BLaER1 (cell line): Measurements from ENCODE around the gene CR1L.
A peak's percentile ranks its signal among the peaks of the same experiment; 100 is the strongest.
"Not testable (repeated sequence)": the region's sequence is repeated elsewhere in the genome, so short reads cannot be mapped to it uniquely, and the experiment has no call there.

Source experiments
- H3K27ac ChIP-seq: shearing (Covaris generic); formaldehyde crosslinking; 2 replicates; pipeline ENCODE4 v1.8.1; 2022
- H3K27me3 ChIP-seq: shearing (Covaris generic); formaldehyde crosslinking; 2 replicates; pipeline ENCODE4 v1.8.1; 2022
- H3K36me3 ChIP-seq: shearing (Covaris generic); formaldehyde crosslinking; 2 replicates; pipeline ENCODE4 v1.8.1; 2022
- H3K4me1 ChIP-seq: shearing (Covaris generic); formaldehyde crosslinking; 2 replicates; pipeline ENCODE4 v1.8.1; 2022
- H3K4me2 ChIP-seq: shearing (Covaris generic); formaldehyde crosslinking; 2 replicates; pipeline ENCODE4 v1.8.1; 2022
- H3K4me3 ChIP-seq: shearing (Covaris generic); formaldehyde crosslinking; 2 replicates; pipeline ENCODE4 v1.8.1; 2022
- H3K9ac ChIP-seq: shearing (Covaris generic); formaldehyde crosslinking; 2 replicates; pipeline ENCODE4 v1.8.1; 2022
- H3K9me3 ChIP-seq: shearing (Covaris generic); formaldehyde crosslinking; 2 replicates; pipeline ENCODE4 v1.8.1; 2022
- H4K20me1 ChIP-seq: shearing (Covaris generic); formaldehyde crosslinking; 2 replicates; pipeline ENCODE4 v1.8.1; 2022
- Cebpa-rat ChIP-seq: shearing (Covaris generic); IDR thresholded peaks from 2 replicates; pipeline ENCODE4 v1.8.1; 2022

The CR1L gene

DNA sequence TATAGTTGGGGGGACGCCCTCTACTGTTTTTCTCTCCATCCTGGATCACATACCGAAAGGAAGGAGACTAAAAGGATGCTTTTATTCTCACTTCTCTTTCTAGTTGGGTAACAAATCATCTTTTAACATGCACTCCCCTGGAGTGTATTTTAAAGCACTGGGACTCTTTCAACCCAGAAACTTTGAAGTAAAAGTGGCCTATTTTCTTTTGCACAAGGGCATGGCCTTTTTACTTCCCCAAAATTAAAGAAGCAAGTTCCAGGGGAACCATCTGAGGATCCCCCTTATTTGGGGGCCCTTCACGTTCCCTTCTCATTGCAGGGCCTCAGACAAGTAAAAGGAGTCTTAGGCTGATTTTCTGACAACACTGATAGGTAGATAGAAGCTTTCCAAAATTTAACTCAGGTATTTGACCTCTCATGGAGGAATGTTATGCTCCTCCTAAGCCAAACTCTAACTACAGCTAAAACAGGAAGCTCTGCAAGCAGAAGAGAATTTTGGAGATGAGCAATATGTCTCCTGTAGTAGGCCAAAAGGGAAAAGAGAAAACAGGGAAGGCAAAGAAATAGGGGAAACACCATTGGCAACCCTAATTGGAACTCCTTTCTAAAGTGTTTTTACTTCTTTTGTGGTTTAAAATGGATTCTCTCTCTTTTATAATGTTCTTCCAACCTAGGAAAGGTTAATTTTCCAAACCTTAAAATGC is 98.1 kb downstream of the CR1L start:
- Histone ChIP-seq H3K36me3 (no peaks in the 10 kb centered on the region), H3K4me3 (no peak overlapping the region), H3K27ac (no peak overlapping the region), H3K9me3 (no peaks in the 10 kb centered on the region), H4K20me1 (no peaks in the 10 kb centered on the region), H3K4me2 (no peak overlapping the region), H3K4me1 (no peaks in the 10 kb centered on the region), H3K27me3 (no peaks in the 10 kb centered on the region), H3K9ac (no peak overlapping the region)
- no peak for TF ChIP-seq Cebpa-rat

DNA sequence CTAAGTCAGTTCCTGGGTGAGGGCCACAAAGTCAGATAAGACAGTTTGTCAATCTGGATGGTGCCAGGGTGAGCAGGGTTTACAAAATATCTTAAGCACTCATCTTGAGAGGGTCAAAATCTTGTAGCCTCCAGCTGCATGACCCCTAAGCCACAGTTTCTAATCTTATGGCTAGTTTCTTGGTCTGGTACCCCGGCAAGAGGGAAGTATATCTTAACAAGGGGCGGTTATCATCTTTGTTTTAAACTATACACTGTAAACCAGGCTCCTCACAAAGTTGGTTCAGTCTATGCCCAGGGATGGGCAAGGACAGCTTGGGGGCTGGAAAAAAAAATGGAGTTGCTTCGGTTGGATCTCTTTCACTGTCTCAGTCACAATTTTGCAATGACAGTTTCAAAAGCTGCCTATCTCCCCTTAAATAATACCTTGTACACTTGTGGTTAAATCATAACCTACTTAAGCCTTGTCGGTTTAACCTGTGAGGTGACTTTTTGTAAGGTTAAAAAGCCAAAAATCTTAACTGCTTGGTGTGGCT is 99.1 kb downstream of the CR1L start:
- no peak overlapping the region for H3K4me2 ChIP-seq
- no peaks in the 10 kb centered on the region for H3K9me3 ChIP-seq
- no peak overlapping the region for H3K4me3 ChIP-seq
- H3K4me1 ChIP-seq = no peaks in the 10 kb centered on the region
- no peaks in the 10 kb centered on the region for H3K27me3 ChIP-seq
- no peak overlapping the region for H3K27ac ChIP-seq
- no peak overlapping the region for H3K9ac ChIP-seq
- H3K36me3 ChIP-seq = no peaks in the 10 kb centered on the region
- TF ChIP-seq Cebpa-rat = no peak
- H4K20me1 ChIP-seq = no peaks in the 10 kb centered on the region

DNA sequence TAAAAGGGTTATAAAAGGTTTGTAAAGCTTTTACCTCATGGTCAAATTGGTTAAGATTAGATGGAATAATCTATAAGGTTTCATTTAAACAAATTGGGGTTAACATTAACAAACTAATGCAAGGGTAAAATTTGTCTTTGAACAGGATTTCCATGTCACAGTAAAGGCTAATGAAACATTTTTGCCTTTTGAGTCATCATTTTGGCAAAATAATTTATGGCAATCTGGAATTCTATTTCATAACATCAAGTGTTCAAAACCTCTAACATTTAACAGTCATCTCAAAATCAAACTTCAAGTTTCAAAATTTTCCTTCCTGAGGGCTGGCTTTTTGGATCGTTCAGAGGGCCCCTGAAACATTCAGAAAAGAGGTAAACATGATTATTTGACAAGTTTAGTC is 100.4 kb downstream of the CR1L start:
- H3K36me3 ChIP-seq = no peaks in the 10 kb centered on the region
- H3K4me1 ChIP-seq = no peaks in the 10 kb centered on the region
- no peaks in the 10 kb centered on the region for H3K9me3 ChIP-seq
- no peaks in the 10 kb centered on the region for H4K20me1 ChIP-seq
- no peak overlapping the region for H3K27ac ChIP-seq
- no peak overlapping the region for H3K4me2 ChIP-seq
- H3K9ac ChIP-seq = no peak overlapping the region
- TF ChIP-seq Cebpa-rat = no peak
- no peaks in the 10 kb centered on the region for H3K27me3 ChIP-seq
- H3K4me3 ChIP-seq = no peak overlapping the region

DNA sequence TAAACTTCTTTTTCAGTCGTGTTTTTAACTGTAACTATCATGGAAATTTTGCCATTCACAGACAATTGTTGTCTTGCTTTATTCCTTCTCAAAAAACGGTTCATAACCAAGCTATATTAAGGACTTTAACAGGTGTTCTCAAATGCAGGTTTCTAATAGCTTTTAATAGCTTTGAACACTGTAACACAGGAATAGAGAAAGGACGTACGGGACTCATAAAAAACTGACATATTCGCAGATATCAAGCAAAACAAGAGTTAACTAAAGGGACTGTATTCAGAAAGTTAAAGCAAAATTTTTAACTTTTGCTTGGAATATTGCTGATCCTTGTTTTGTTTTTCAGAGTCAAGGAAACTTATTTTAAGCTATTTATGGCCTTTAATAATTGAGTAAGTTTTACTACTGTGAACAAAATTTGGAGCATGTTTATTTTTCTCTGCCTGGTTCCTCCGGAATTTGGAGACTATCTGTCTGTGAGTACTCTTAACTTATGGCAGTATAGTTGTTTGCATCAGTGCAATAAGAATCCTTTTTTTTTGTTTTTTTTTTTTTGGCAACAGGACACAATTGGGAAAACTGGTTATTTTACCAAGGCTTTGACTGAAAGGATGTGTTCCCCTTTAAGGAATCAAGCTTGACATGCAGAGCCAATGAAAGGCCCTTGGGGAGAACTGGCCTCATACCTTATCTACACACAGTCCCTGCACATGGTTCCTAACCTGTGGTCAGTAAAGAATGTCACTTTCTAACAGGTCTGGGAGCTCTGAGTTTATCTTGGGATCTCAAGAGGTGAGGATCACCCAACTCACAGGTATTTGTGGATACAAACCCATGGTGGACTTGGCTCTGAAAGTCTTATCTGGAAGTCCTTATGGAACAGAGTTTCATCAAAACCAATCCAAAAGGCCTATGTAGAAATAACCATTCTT is 101.2 kb downstream of the CR1L start:
- H4K20me1 ChIP-seq = no peaks in the 10 kb centered on the region
- no peaks in the 10 kb centered on the region for H3K27me3 ChIP-seq
- H3K4me3 ChIP-seq = no peak overlapping the region
- no peaks in the 10 kb centered on the region for H3K36me3 ChIP-seq
- no peak overlapping the region for H3K4me2 ChIP-seq
- no peak overlapping the region for H3K9ac ChIP-seq
- H3K27ac ChIP-seq = no peak overlapping the region
- no peak for TF ChIP-seq Cebpa-rat
- peaks cover 2% of the 10 kb centered on the region for H3K4me1 ChIP-seq
- H3K9me3 ChIP-seq = no peaks in the 10 kb centered on the region

DNA sequence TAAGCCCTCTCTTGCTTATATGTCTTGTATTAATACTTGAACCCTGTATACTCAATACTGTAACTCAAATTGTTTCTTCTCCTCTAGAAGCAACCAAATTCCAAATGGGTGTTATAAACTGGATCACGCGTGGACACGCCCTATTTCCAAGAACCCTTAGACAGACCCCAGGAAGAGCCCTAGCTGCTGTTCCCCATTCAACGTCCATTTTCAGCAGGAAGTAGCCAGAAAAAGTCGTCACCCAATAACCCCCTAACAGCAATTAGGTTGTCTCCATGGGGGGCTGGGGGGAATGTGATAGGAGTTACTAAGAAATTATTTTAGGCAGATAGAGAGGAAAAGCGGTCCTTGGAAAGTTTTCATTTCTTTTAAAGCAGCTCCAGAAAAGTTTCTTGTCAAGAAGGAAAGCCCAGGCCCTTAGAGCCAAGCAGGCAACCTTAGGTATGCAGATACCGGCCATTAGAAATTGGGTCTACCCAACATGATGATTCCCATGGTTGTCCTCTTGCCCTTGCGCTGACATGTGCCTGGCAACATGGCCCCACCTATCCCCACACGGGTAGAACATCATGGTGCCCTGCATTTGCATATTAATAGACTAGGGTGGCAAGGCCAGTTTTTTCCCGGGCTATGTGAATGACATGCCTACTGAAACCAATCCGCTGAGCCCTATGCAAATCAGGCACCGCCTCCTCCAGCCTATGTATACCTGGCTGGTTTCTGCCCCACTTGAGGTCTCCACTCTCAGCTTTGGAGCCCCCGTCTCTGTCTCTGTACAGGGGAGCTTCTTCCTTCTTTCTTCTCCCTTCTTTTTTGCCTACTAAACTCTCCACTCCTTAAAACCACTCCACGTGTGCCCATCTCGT is 102.9 kb downstream of the CR1L start:
- no peak overlapping the region for H3K4me2 ChIP-seq
- H3K27ac ChIP-seq = no peak overlapping the region
- TF ChIP-seq Cebpa-rat = no peak
- no peak overlapping the region for H3K4me3 ChIP-seq
- no peaks in the 10 kb centered on the region for H3K9me3 ChIP-seq
- no peak overlapping the region for H3K9ac ChIP-seq
- peaks cover 8% of the 10 kb centered on the region for H3K4me1 ChIP-seq
- H3K27me3 ChIP-seq = no peaks in the 10 kb centered on the region
- peaks cover 6% of the 10 kb centered on the region for H4K20me1 ChIP-seq
- H3K36me3 ChIP-seq = no peaks in the 10 kb centered on the region

DNA sequence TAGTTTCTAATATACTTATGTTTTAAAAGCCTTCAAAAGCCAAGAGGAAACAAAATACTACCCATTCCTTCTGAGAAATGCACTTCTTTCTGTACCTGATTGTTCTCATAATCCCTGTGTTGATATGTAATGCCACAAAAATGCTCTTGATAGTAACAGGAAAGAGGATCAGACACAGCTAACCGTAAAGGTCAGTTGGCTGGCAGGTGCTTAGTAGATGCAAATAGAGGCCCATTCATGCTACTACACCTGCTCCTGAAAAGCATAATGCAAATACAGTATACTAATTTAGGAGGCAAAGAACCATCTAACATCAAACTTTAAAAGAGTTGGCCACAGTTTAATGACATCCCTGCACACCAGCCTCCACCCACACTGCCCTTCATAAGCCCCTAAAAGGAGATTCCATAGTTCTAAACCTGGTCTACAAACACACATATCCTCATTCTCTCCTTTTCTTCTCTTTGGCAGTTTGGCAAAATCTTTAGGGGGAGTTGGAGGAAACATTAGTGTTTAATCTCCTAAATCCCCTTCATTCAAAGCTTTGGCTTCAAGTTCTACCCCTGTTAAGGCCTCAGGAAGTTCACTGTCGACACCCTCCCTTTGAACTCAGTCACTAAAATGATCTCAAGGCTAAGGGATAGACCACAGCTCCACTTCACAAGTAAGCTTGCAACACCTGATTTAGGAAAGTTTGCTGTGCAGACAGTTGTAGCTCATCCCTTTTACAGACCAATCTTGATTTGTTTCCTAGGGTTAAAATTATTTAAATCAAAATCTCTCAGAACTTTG is 104.0 kb downstream of the CR1L start:
- Histone ChIP-seq H3K4me1 (peaks cover 19% of the 10 kb centered on the region), H4K20me1 (peaks cover 17% of the 10 kb centered on the region), H3K4me2 (no peak overlapping the region), H3K4me3 (no peak overlapping the region), H3K36me3 (no peaks in the 10 kb centered on the region), H3K9ac (no peak overlapping the region), H3K27ac (no peak overlapping the region), H3K9me3 (no peaks in the 10 kb centered on the region), H3K27me3 (no peaks in the 10 kb centered on the region)
- TF ChIP-seq Cebpa-rat = no peak

DNA sequence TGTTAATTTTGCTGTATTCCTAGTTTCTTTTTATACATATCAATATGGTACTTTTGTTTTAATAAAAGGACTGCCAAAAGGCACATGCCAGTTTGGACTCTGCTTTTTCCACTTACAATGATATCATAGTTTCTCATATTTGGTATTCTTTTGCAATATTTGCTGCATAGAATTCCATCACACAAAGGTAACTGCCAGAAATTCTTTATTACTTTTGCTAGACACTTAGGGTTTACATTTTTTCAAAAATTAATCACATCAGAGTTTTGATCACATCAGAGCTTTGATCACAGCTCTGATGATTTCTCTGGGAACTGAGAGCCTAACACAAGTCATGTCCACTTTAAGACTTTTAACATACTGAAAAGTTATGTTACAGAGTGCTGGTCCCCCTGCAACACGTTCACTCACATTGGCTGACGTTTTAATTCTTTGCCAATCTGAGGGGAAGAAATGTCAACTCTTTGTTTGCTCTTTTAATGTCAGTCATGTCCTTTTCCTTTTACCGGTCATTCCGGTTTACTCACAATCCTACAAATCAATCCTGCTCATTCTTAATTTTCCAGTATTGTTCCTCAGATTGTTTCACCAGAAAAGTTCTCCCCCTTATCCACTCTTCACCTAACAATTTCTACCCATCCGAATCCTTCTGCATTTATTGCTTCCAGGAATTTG is 105.8 kb downstream of the CR1L start:
- Histone ChIP-seq H3K9ac (no peak overlapping the region), H3K4me1 (peaks cover 27% of the 10 kb centered on the region), H4K20me1 (peaks cover 36% of the 10 kb centered on the region), H3K36me3 (no peaks in the 10 kb centered on the region), H3K27ac (no peak overlapping the region), H3K27me3 (no peaks in the 10 kb centered on the region), H3K9me3 (no peaks in the 10 kb centered on the region), H3K4me3 (peak overlapping the region; percentile 96; the same call in 1 of the 2 replicates), H3K4me2 (peak overlapping the region; percentile 93)
- no peak for TF ChIP-seq Cebpa-rat

DNA sequence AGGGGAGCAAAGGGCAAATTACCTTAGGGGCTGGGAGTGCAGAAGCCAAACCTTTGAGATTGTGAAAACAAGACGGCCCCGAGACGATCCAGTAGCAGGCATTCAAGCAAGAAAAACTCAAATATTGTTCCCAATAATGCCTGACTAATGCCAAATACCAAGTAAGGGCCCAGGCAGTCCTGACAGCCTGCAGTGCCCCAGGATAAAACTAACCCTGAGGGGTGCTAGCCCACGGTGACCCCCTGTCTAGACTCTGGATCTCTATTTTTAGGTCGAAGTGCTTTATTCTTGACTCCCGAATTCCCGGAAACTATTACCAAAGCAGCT is 106.5 kb downstream of the CR1L start:
- H3K9ac ChIP-seq = peak overlapping the region; percentile 90
- not testable (repeated sequence) for H3K9me3 ChIP-seq, H3K27me3 ChIP-seq, H3K36me3 ChIP-seq
- peaks cover 42% of the 10 kb centered on the region for H4K20me1 ChIP-seq
- H3K27ac ChIP-seq = peak overlapping the region; percentile 76
- peak overlapping the region; percentile 96 for H3K4me3 ChIP-seq
- H3K4me1 ChIP-seq = peaks cover 27% of the 10 kb centered on the region
- H3K4me2 ChIP-seq = peak overlapping the region; percentile 93
